Mesenchymal stem cell (in vitro differentiated cells and primary cell): Measurements from ENCODE around the gene UMOD.

Source experiments
- DNase-seq: peaks from one replicate; pipeline ENCODE4 v3.0.0-alpha.2; 2013
- H2AFZ ChIP-seq: one replicate; pipeline ENCODE4 v1.6.1; 2013; ENCODE audit warnings: low read depth, mild to moderate bottlenecking, control low read depth, inconsistent platforms, low read length, moderate library complexity
- H2AK5ac ChIP-seq: 2 replicates; pipeline ENCODE4 v1.6.1; 2013; ENCODE audit warnings: low read length, moderate library complexity, mild to moderate bottlenecking, inconsistent platforms; ENCODE audit not compliant: severe bottlenecking
- H2BK120ac ChIP-seq: one replicate; pipeline ENCODE4 v1.6.1; 2013; ENCODE audit warnings: low read depth, mild to moderate bottlenecking, inconsistent platforms, low read length, moderate library complexity
- H2BK12ac ChIP-seq, 2 experiments: one replicate each; pipeline ENCODE4 v1.6.1; 2013; ENCODE audit warnings: inconsistent platforms in 2 of 2, low read length in 2 of 2, mild to moderate bottlenecking in 2 of 2, moderate library complexity in 2 of 2, control low read depth in 1 of 2
- H2BK15ac ChIP-seq: one replicate; pipeline ENCODE4 v1.6.1; 2013; ENCODE audit warnings: mild to moderate bottlenecking, low read depth, inconsistent platforms; ENCODE audit not compliant: poor library complexity, severe bottlenecking
- H2BK5ac ChIP-seq: 2 replicates; pipeline ENCODE4 v1.6.1; 2013; ENCODE audit warnings: low read depth, mild to moderate bottlenecking, low read length, control low read depth, inconsistent platforms; ENCODE audit not compliant: poor library complexity, severe bottlenecking
- H3K14ac ChIP-seq, 2 experiments: one replicate each; pipeline ENCODE4 v1.6.1; 2013; ENCODE audit warnings: inconsistent platforms in 2 of 2, low read length in 2 of 2, control low read depth in 1 of 2, mild to moderate bottlenecking in 1 of 2, moderate library complexity in 1 of 2
- H3K18ac ChIP-seq, 2 experiments: one replicate each; pipeline ENCODE4 v1.6.1; 2013; ENCODE audit warnings: inconsistent platforms in 2 of 2, low read length in 2 of 2, control low read depth in 1 of 2, low read depth in 1 of 2, mild to moderate bottlenecking in 1 of 2
- H3K23ac ChIP-seq, 2 experiments: one replicate each; pipeline ENCODE4 v1.6.1; 2013; ENCODE audit warnings: inconsistent platforms in 2 of 2, low read length in 2 of 2, mild to moderate bottlenecking in 2 of 2, moderate library complexity in 2 of 2, control low read depth in 1 of 2
- H3K27ac ChIP-seq: 2 replicates; pipeline ENCODE4 v1.5.1; 2013; ENCODE audit warnings: mild to moderate bottlenecking, moderate library complexity, low read length, control low read depth, inconsistent platforms; ENCODE audit not compliant: poor library complexity, severe bottlenecking
- H3K27me3 ChIP-seq, 2 experiments: 2 replicates each; pipeline versions ENCODE4 v1.6.1 to v1.7.0; 2013; ENCODE audit warnings: low read length in 2 of 2, mild to moderate bottlenecking in 2 of 2, moderate library complexity in 2 of 2, control low read depth in 1 of 2, inconsistent platforms in 1 of 2; ENCODE audit not compliant: control insufficient read depth in 1 of 2, insufficient read depth in 1 of 2
- H3K36me3 ChIP-seq, 2 experiments: 2 replicates each; pipeline versions ENCODE4 v1.6.1 to v1.7.0; 2013; ENCODE audit warnings: low read length in 2 of 2, control low read depth in 1 of 2, inconsistent platforms in 1 of 2, low read depth in 1 of 2, mild to moderate bottlenecking in 1 of 2; ENCODE audit not compliant: insufficient read depth in 2 of 2, control insufficient read depth in 1 of 2
- H3K4ac ChIP-seq, 2 experiments: one replicate each; pipeline ENCODE4 v1.6.1; 2013; ENCODE audit warnings: inconsistent platforms in 2 of 2, low read length in 2 of 2, mild to moderate bottlenecking in 2 of 2, moderate library complexity in 2 of 2, control low read depth in 1 of 2, low read depth in 1 of 2
- H3K4me1 ChIP-seq: 2 replicates; pipeline ENCODE4 v1.6.1; 2013; ENCODE audit warnings: low read depth, low read length, control low read depth; ENCODE audit not compliant: control insufficient read depth, insufficient read depth
- H3K4me2 ChIP-seq: 2 replicates; pipeline ENCODE4 v1.6.1; 2013; ENCODE audit warnings: low read length, mild to moderate bottlenecking, inconsistent platforms; ENCODE audit not compliant: poor library complexity, severe bottlenecking
- H3K4me3 ChIP-seq, 2 experiments: 2 replicates each; pipeline versions ENCODE4 v1.5.1 to v1.7.0; 2013; ENCODE audit warnings: low read length in 2 of 2, mild to moderate bottlenecking in 2 of 2, control low read depth in 1 of 2, low read depth in 1 of 2; ENCODE audit not compliant: insufficient read depth in 1 of 2
- H3K79me1 ChIP-seq: replicated peaks from 2 replicates; pipeline ENCODE4 v1.6.1; 2013; ENCODE audit warnings: mild to moderate bottlenecking, control low read depth, low read length, inconsistent platforms; ENCODE audit not compliant: poor library complexity, severe bottlenecking
- H3K9ac ChIP-seq: 2 replicates; pipeline ENCODE4 v1.7.0; 2013; ENCODE audit warnings: mild to moderate bottlenecking, low read length, moderate library complexity
- H3K9me3 ChIP-seq: 2 replicates; pipeline ENCODE4 v1.7.0; 2013; ENCODE audit warnings: mild to moderate bottlenecking, low read length; ENCODE audit not compliant: control insufficient read depth
- H4K8ac ChIP-seq: one replicate; pipeline ENCODE4 v1.6.1; 2013; ENCODE audit warnings: inconsistent platforms, mild to moderate bottlenecking, low read length, moderate library complexity
- H4K91ac ChIP-seq: one replicate; pipeline ENCODE4 v1.6.1; 2013; ENCODE audit warnings: mild to moderate bottlenecking, low read length, inconsistent platforms
- WGBS: methylation state at CpG from one replicate; pipeline ENCODE4 v1.1.7; 2013; ENCODE audit warnings: mixed read lengths; 5-methylcytosine and 5-hydroxymethylcytosine counted together

UMOD gene

GRCh38 chr16:20344611-20345010 is 7.9 kb downstream of the UMOD start:
- peaks cover 0 to 7% of the 10 kb centered on the region in 2 experiments for H3K27me3 ChIP-seq
- H3K4me2 ChIP-seq = no peak overlapping the region
- 83% methylated on average over 5 of the region's 5 CpGs for WGBS
- no peaks in the 10 kb centered on the region for H3K9me3 ChIP-seq
- H3K9ac ChIP-seq = no peak overlapping the region
- no peak overlapping the region for H3K4me3 ChIP-seq
- no peak overlapping the region for H3K23ac ChIP-seq
- H3K27ac ChIP-seq = no peak overlapping the region
- H2BK5ac ChIP-seq = no peak overlapping the region
- H3K4ac ChIP-seq = no peak overlapping the region
- no peak overlapping the region for H4K91ac ChIP-seq
- H2BK120ac ChIP-seq = no peak overlapping the region
- no peaks in the 10 kb centered on the region for H3K36me3 ChIP-seq
- no peak overlapping the region for H3K14ac ChIP-seq
- H3K4me1 ChIP-seq = no peaks in the 10 kb centered on the region
- no peak overlapping the region for H2AK5ac ChIP-seq
- H4K8ac ChIP-seq = no peak overlapping the region
- no peak overlapping the region for H3K18ac ChIP-seq
- H2BK12ac ChIP-seq = no peak overlapping the region
- no peak overlapping the region for H2BK15ac ChIP-seq
- H2AFZ ChIP-seq = no peak overlapping the region
- no peak for DNase-seq
- no peaks in the 10 kb centered on the region for H3K79me1 ChIP-seq

- no peak overlapping the region for H3K14ac ChIP-seq
- H3K18ac ChIP-seq = no peak overlapping the region
- no peaks in the 10 kb centered on the region for H3K36me3 ChIP-seq
- no peak overlapping the region for H2AFZ ChIP-seq
- H2BK12ac ChIP-seq = no peak overlapping the region
- no peak overlapping the region for H3K9ac ChIP-seq
- no peak overlapping the region for H3K27ac ChIP-seq
- no peak overlapping the region for H3K4me2 ChIP-seq
- peaks cover 0 to 13% of the 10 kb centered on the region in 2 experiments for H3K27me3 ChIP-seq
- H2BK15ac ChIP-seq = no peak overlapping the region
- H2BK5ac ChIP-seq = no peak overlapping the region
- H3K4me3 ChIP-seq = no peak overlapping the region
- 83% methylated on average over 3 of the region's 3 CpGs for WGBS
- no peak overlapping the region for H4K8ac ChIP-seq
- H3K4me1 ChIP-seq = no peaks in the 10 kb centered on the region
- no peak overlapping the region for H4K91ac ChIP-seq
- H3K9me3 ChIP-seq = no peaks in the 10 kb centered on the region
- no peak for DNase-seq
- H3K23ac ChIP-seq = no peak overlapping the region
- H3K4ac ChIP-seq = no peak overlapping the region
- H2AK5ac ChIP-seq = no peak overlapping the region
- no peak overlapping the region for H2BK120ac ChIP-seq
- no peaks in the 10 kb centered on the region for H3K79me1 ChIP-seq
Measured at GRCh38 chr16:20339744-20340143, 12.8 kb downstream of the UMOD start.

GRCh38 chr16:20336955-20337354 is 15.6 kb downstream of the UMOD start:
- H3K23ac ChIP-seq = no peak overlapping the region
- no peak overlapping the region for H4K8ac ChIP-seq
- H3K9ac ChIP-seq = no peak overlapping the region
- no peak overlapping the region for H3K14ac ChIP-seq
- no peak overlapping the region for H2BK12ac ChIP-seq
- no peak overlapping the region for H3K18ac ChIP-seq
- no peak overlapping the region for H2AFZ ChIP-seq
- no peak overlapping the region for H3K4ac ChIP-seq
- no peak overlapping the region for H4K91ac ChIP-seq
- no peak overlapping the region for H2BK120ac ChIP-seq
- H3K36me3 ChIP-seq = no peaks in the 10 kb centered on the region
- no peak overlapping the region for H2AK5ac ChIP-seq
- H3K27me3 ChIP-seq = peaks cover 0 to 13% of the 10 kb centered on the region in 2 experiments
- H2BK15ac ChIP-seq = no peak overlapping the region
- no peaks in the 10 kb centered on the region for H3K9me3 ChIP-seq
- H2BK5ac ChIP-seq = no peak overlapping the region
- H3K4me1 ChIP-seq = peaks cover 2% of the 10 kb centered on the region
- H3K4me2 ChIP-seq = no peak overlapping the region
- H3K4me3 ChIP-seq = no peak overlapping the region
- no peak overlapping the region for H3K27ac ChIP-seq
- 20% methylated on average over 1 of the region's 2 CpGs for WGBS
- no peaks in the 10 kb centered on the region for H3K79me1 ChIP-seq
- no peak for DNase-seq

GRCh38 chr16:20334396-20334795 is 18.1 kb downstream of the UMOD start:
- no peak overlapping the region for H2BK5ac ChIP-seq
- H3K27ac ChIP-seq = no peak overlapping the region
- no peak overlapping the region for H3K4ac ChIP-seq
- H4K91ac ChIP-seq = no peak overlapping the region
- H3K36me3 ChIP-seq = no peaks in the 10 kb centered on the region
- no peak overlapping the region for H4K8ac ChIP-seq
- H3K79me1 ChIP-seq = no peaks in the 10 kb centered on the region
- 32% methylated on average over 1 of the region's 1 CpG for WGBS
- H3K4me2 ChIP-seq = no peak overlapping the region
- no peak overlapping the region for H3K9ac ChIP-seq
- H2BK120ac ChIP-seq = no peak overlapping the region
- DNase-seq = no peak
- H3K4me1 ChIP-seq = peaks cover 2% of the 10 kb centered on the region
- H2BK12ac ChIP-seq = no peak overlapping the region
- peaks cover 0 to 13% of the 10 kb centered on the region in 2 experiments for H3K27me3 ChIP-seq
- H2AK5ac ChIP-seq = no peak overlapping the region
- H3K18ac ChIP-seq = no peak overlapping the region
- no peak overlapping the region for H3K23ac ChIP-seq
- H2BK15ac ChIP-seq = no peak overlapping the region
- no peak overlapping the region for H2AFZ ChIP-seq
- no peak overlapping the region for H3K14ac ChIP-seq
- no peaks in the 10 kb centered on the region for H3K9me3 ChIP-seq
- H3K4me3 ChIP-seq = no peak overlapping the region
